Right lobe of liver (tissue), 6 donors: ENCODE data around the gene INVS. TPM values are rescaled to one million over a fixed set of nuclear protein-coding genes. Genes with fewer than 3 reads are reported as not detected.

Source experiments
- ATAC-seq, 4 donors: fragments of 200-7000 bp; cut with Tn5 transposase; one replicate each; pipeline ENCODE4 v1.9.1; 2020; ENCODE audit warnings: mild to moderate bottlenecking in 4 of 4, moderate library complexity in 4 of 4
- DNase-seq, 3 donors: peaks; one replicate each; pipeline ENCODE4 v3.0.0-alpha.2; 2020
- H3K27ac ChIP-seq, 3 donors: fragments of 200-600 bp; one replicate each; pipeline ENCODE4 v1.8.0; 2022
- H3K27me3 ChIP-seq, 2 donors: fragments of 200-600 bp; one replicate each; pipeline ENCODE4 v1.8.0; 2022
- H3K36me3 ChIP-seq, 4 donors: fragments of 200-600 bp; sonication (generic) in 1 of 4; one replicate each; pipeline versions ENCODE4 v1.5.1 to v1.8.0; 2017 to 2022; ENCODE audit warnings: control low read depth in 1 of 4
- H3K4me1 ChIP-seq, 4 donors: fragments of 200-600 bp; sonication (generic) in 1 of 4; one replicate each; pipeline versions ENCODE4 v1.5.1 to v1.8.0; 2017 to 2022; ENCODE audit warnings: control low read depth in 1 of 4
- H3K4me3 ChIP-seq, 3 donors: fragments of 200-600 bp; one replicate each; pipeline ENCODE4 v1.8.0; 2022
- H3K9me3 ChIP-seq, 4 donors: fragments of 200-600 bp; sonication (generic) in 1 of 4; one replicate each; pipeline versions ENCODE4 v1.5.1 to v1.8.0; 2017 to 2022; ENCODE audit warnings: control low read depth in 1 of 4
- POLR2A ChIP-seq: fragments of 450-650 bp; IDR thresholded peaks from one replicate; pipeline ENCODE4 v1.6.1; 2017; ENCODE audit warnings: antibody characterized with exemption, mild to moderate bottlenecking
- WGBS: methylation state at CpG from one replicate; pipeline ENCODE4 v1.1.6; 2018; ENCODE audit warnings: low coverage, low lambda C conversion rate; ENCODE audit not compliant: insufficient coverage; ENCODE audit errors: missing lambda C conversion rate; 5-methylcytosine and 5-hydroxymethylcytosine counted together
- intact Hi-C, 2 donors: fragments of 100-400 bp; cut with DNase I; formaldehyde crosslinking; loops; one replicate each; pipeline versions ENCODE4 v1.11.2 to v1.14.1; 2022
- total RNA-seq, 6 experiments: library from RNA; depleted of rRNA in 2 of 6; stranded (reverse); fragments of >200 nt in 2 of 6; fragmentation: NEBNext Ultra II Directional in 3 of 6; extraction: Animal tissue kit (Norgen Biotek cat#: 25700) in 3 of 6; gene quantifications; one replicate each; pipeline versions ENCODE4 v1.1.0 to v1.2.4, GENCODE V29; 2016 to 2023
- TF ChIP-seq, protein P1 (sequence below), 4 donors: fragments of 200-600 bp in 3 of 4; fragments of 450-650 bp in 1 of 4; IDR thresholded peaks; one replicate each; pipeline versions ENCODE4 v1.5.1 to v1.8.0; 2016 to 2022; ENCODE audit warnings: antibody characterized with exemption in 4 of 4, mild to moderate bottlenecking in 2 of 4
- donor health status: DM: no; HTN: yes; CAD: no.
- donor health status: DM: no; HTN: no; CAD: no.
- donor health status: DM: no; HTN: no; CAD: no.
- donor health status: DM: no; HTN: yes; CAD: no.
- donor health status: DM: no; HTN: yes; CAD: no.

The INVS gene
- total RNA-seq, 6 experiments from 2014 or later: 10.6 to 23.2 (median 16.8) TPM

DNA sequence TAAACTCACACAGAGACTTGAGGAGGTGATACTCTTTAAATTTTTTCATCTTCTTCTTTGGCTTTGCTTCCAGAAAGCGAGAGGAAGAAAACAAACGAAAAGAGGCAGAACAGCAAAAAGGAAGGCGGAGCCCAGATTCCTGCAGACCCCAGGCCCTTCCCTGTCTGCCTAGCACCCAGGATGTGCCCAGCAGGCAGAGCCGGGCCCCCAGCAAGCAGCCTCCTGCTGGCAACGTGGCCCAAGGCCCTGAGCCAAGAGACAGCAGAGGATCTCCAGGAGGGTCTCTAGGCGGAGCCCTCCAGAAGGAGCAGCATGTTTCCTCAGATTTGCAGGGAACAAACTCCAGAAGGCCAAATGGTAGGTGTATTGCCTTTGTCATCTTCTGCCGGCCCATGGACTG lies 185.2 kb downstream of the INVS start:
- ATAC-seq (no peak), DNase-seq (no peak)
- Histone ChIP-seq H3K36me3 (peaks cover 0 to 12% (median 2%) of the 10 kb centered on the region in 4 donors), H3K4me3 (no peak overlapping the region), H3K27ac (no peak overlapping the region), H3K27me3 (no peaks in the 10 kb centered on the region), H3K4me1 (no peaks in the 10 kb centered on the region), H3K9me3 (no peaks in the 10 kb centered on the region)
- TF ChIP-seq, protein P1, sequence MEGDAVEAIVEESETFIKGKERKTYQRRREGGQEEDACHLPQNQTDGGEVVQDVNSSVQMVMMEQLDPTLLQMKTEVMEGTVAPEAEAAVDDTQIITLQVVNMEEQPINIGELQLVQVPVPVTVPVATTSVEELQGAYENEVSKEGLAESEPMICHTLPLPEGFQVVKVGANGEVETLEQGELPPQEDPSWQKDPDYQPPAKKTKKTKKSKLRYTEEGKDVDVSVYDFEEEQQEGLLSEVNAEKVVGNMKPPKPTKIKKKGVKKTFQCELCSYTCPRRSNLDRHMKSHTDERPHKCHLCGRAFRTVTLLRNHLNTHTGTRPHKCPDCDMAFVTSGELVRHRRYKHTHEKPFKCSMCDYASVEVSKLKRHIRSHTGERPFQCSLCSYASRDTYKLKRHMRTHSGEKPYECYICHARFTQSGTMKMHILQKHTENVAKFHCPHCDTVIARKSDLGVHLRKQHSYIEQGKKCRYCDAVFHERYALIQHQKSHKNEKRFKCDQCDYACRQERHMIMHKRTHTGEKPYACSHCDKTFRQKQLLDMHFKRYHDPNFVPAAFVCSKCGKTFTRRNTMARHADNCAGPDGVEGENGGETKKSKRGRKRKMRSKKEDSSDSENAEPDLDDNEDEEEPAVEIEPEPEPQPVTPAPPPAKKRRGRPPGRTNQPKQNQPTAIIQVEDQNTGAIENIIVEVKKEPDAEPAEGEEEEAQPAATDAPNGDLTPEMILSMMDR (IDR thresholded peaks at IDR 0.05): no peak
- no peak for TF ChIP-seq POLR2A
- 89% methylated on average over 4 of the region's 7 CpGs for WGBS
- intact Hi-C loops: no loop called here

DNA sequence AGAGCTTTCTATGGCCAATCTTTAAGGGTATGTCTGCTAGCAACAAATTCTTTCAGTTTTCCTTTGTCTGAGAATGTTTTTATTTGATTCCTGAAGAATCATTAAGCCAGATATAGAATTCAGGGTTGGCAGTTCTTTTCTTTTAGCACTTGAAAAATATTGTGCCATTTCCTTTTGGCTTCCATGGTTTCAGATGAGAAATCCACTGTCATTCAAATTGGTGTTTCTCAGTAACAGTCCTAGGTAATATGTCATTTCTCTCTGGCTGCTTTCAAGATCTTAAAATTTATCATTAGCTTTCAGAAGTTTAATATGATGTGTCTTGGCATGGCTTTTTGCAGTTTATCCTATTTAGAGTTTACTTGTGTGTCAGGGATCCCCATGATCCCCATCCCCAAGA lies 186.0 kb downstream of the INVS start:
- TF ChIP-seq, protein P1 (IDR thresholded peaks at IDR 0.05): no peak
- TF ChIP-seq POLR2A: no peak
- Histone ChIP-seq H3K4me3 (no peak overlapping the region), H3K4me1 (no peaks in the 10 kb centered on the region), H3K27me3 (no peaks in the 10 kb centered on the region), H3K27ac (no peak overlapping the region), H3K9me3 (no peaks in the 10 kb centered on the region), H3K36me3 (peaks cover 0 to 12% (median 2%) of the 10 kb centered on the region in 4 donors)
- no peak for DNase-seq
- intact Hi-C loops: no loop called here
- ATAC-seq: no peak

DNA sequence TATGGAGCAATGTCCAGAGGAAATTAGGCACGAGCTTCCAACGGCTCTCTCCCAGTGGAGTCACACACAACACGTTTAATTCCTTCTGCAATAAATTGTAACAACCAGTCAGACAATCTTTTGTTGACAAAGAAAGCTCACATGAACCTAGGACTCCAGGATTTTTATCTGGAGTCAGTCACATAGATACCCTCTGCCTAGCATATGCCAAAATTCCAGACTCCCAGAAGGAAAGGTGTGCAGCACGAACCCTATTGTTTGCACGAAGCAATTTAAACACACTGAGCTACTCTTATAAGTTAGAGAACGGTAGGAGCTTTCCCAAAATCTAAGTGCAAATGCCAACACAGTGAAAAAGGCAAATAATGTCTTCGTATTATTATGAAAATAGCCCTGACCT lies 186.6 kb downstream of the INVS start:
- TF ChIP-seq POLR2A: no peak
- TF ChIP-seq, protein P1 (IDR thresholded peaks at IDR 0.05): no peak
- no peaks in the 10 kb centered on the region for H3K27me3 ChIP-seq
- H3K27ac ChIP-seq: no peak overlapping the region
- WGBS: 89% methylated on average over 7 of the region's 7 CpGs
- DNase-seq (no peak), ATAC-seq (no peak)
- no peak overlapping the region for H3K4me3 ChIP-seq
- peaks cover 0 to 12% (median 2%) of the 10 kb centered on the region in 4 donors for H3K36me3 ChIP-seq
- no peaks in the 10 kb centered on the region for H3K4me1 ChIP-seq
- no peaks in the 10 kb centered on the region for H3K9me3 ChIP-seq
- intact Hi-C loops: no loop called here

DNA sequence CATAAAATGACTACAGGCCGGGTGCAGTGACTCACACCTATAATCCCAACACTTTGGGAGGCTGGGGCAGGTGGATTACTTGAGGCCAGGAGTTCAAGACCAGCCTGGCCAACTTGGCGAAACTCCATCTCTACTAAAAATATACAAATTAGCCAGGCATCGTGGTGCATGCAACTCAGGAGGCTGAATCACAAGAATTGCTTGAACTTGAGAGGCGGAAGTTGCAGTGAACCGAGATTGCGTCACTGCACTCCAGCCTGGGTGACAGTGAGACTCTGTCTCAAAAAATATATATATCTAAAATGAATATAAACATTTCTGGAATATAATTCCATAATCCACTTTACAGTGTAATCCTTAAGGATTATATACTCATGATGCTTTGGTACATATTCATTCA lies 187.2 kb downstream of the INVS start:
- Histone ChIP-seq H3K27ac (no peak overlapping the region), H3K9me3 (no peaks in the 10 kb centered on the region), H3K36me3 (peaks cover 0 to 12% (median 2%) of the 10 kb centered on the region in 4 donors), H3K4me1 (no peaks in the 10 kb centered on the region), H3K4me3 (no peak overlapping the region), H3K27me3 (no peaks in the 10 kb centered on the region)
- no peak for TF ChIP-seq POLR2A
- TF ChIP-seq, protein P1 (IDR thresholded peaks at IDR 0.05): no peak
- ATAC-seq (no peak), DNase-seq (no peak)
- WGBS: 93% methylated on average over 5 of the region's 6 CpGs
- intact Hi-C loops: no loop called here

DNA sequence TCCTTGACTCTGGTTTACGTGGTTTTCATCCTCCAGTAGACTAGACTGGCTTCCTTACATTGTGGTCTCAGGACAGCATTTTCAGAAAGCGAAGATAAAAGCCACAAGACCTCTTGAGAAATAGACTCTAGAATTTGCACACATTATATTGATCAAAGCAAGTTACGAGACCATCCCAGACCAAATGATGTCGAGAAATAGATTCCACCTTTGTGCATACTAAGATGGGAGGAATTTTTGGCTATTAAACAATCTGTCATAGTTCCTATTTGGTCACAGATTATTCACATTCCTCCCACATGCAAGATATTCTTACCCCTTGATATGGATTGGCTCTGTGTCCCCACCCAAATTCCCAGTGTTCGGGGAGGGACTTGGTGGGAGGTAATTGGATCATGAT lies 188.1 kb downstream of the INVS start:
- intact Hi-C loops: no loop called here
- TF ChIP-seq, protein P1 (IDR thresholded peaks at IDR 0.05): no peak
- TF ChIP-seq POLR2A: no peak
- H3K27ac ChIP-seq: no peak overlapping the region
- H3K4me3 ChIP-seq: no peak overlapping the region
- DNase-seq: no peak
- no peaks in the 10 kb centered on the region for H3K4me1 ChIP-seq
- peaks cover 0 to 13% (median 3%) of the 10 kb centered on the region in 4 donors for H3K36me3 ChIP-seq
- WGBS: 85% methylated on average over 4 of the region's 5 CpGs
- no peaks in the 10 kb centered on the region for H3K9me3 ChIP-seq
- no peaks in the 10 kb centered on the region for H3K27me3 ChIP-seq
- ATAC-seq: no peak
